C1 segment of cervical spinal cord (tissue), 14 donors: ENCODE data around the gene DRD1.

Experiments
- DNase-seq, 14 donors: peaks; one replicate each; lab custom pipeline; 2025; lab: John Stamatoyannopoulos, UW

The DRD1 gene

GRCh38 chr5:175444060-175444904 is at the start of gene DRD1:
Gene DRD1 (minus strand): TSS chr5:175444182. CDS start chr5:175443099, 1,083 bp downstream.
- peak in 6 of 14 donors; percentile 5 to 66 (median 17) for DNase-seq

GRCh38 chr5:175493726-175494125 is 49.7 kb upstream of the DRD1 start:
- DNase-seq, result no peak

- no peak for DNase-seq
Measured at GRCh38 chr5:175493260-175493659, 49.3 kb upstream of the DRD1 start.

GRCh38 chr5:175491223-175491622 is 47.2 kb upstream of the DRD1 start:
- DNase-seq, result no peak

DNA sequence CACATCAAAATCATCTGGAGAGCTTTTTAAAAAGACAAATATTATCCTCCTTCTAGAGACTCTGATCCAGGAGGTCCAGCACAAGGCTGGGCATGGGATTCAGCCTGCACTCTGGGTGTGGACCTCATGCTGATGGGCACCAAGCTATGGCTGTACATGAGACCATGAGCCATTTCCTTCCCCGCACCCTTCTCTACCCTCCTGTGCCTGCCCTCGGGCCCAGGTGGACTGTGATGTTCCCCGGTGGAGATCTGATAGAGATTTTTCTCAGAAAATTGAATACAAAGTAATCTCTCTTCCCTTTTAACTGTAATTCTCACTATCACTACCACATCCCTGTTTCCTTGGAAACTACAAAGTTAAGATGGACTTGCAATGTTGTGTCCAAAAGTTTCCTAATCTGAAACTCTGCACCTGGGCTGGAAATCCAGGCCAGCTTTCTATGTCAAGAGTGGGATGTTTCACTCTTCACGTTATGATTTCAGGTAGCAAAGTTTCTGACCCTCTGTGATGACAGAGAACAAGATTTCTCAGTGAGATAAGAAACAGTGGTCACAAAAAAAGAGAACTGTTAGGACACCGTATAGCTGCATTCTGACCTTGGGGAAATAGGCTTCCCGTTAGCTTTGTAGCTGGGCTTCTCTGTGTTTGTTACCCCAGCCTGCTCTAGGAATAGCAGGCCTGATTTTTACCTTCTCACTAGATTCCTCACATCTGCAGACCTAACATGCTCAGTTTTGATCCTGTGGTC is 45.9 kb upstream of the DRD1 start:
- DNase-seq, result no peak

- DNase-seq, result no peak
Measured at GRCh38 chr5:175487514-175488222, 43.7 kb upstream of the DRD1 start.

GRCh38 chr5:175485631-175486030 is 41.6 kb upstream of the DRD1 start:
- DNase-seq, result no peak

GRCh38 chr5:175484829-175485228 is 40.8 kb upstream of the DRD1 start:
- no peak for DNase-seq

GRCh38 chr5:175484322-175484721 is 40.3 kb upstream of the DRD1 start:
- no peak for DNase-seq

DNA sequence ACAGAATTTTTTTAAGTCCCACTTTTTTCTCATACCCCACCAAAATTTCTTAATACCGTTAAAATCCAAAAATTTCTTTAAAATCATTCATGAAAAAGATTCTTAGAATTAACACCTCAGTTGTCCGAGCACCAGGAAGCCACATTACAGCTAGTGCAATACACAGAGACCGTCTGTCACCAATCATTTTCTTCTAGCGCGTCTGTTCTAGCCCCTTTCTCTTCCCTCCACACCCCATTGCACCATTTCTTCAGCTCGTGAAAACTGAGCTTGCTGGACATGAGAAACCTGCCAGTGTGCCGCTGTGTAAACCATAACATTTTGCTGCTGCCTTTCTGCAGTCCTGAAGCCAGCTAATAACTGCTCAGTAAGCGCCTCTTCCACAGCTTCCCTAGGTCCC is 39.4 kb upstream of the DRD1 start:
- no peak for DNase-seq

DNA sequence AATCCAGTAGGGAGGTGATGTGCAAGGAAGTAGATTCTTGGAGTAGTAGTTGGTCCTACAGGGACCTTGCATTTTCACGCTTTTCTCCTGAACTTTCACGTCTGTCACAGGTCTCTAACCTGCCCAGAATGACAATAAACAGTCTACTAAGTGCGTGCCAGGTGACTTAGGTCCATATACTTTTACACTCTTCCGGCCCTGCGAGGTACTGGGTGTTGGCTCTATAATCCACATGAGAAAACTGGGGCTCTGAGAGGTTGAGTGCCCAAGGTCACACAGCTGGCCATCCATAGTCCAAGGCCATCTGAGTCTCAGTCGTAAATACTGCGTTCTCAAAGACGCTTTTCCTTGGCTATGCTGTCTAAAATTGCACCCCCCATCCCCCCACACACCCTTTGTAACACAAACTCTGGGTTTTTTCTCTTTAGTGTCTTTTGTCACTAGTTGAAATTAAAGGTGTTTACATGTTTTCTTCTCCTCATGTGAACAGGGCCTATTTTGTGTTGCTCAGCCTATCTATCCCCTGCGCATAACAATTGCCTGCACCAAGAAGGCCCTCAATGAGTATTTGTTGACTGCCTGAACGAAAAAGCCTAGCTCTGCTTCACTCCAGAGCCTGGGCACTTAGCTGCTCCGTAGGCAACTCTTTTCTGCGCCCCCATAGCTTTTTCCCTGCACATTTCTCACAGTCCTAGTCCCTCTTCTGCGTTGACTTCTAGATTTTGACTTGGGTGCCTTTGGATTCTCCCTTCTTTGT is 35.3 kb upstream of the DRD1 start:
- DNase-seq, result peak in 1 of 14 donors; percentile 27

DNA sequence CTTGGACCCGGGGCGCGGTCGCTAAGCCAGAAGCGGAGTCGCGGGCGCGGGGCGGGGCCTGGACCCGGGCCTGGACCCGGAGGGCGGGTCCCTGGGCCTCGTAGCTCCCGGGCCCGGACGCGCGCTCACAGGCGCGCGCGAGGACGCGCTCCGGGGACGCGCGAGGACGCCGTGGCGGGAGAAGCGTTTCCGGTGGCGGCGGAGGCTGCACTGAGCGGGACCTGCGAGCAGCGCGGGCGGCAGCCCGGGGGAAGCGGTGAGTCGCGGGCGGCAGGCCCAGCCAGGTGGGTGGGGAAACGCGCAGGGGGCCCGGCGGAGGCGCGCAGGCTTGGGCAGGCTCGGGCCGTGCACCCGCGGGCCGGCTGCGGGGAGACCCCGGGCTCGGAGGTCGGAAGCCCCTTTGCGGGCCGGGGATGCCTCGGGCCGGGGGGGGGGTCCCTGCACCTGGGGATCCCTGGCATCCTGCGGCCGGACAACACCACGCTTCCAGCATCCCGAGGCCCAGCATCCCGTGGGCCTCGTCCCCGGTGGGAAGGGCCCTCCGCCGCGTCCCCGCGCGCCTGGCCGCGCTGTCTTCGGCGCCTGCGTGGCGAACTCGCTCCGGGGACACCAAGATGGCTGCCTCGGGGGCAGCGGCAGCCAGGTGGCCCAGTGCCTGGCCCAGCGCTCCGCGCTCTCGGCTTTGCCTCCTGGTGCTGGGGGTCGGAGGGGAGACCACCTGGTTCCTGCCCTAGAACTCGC is 34.6 kb upstream of the DRD1 start, which contains the start of gene SFXN1:
Gene SFXN1, plus strand, starts transcription at position 177 of the 741 bp plus-strand sequence. CDS start 13,544 bp downstream, outside the sequence.
- peak in 13 of 14 donors; percentile 40 to 86 (median 75) for DNase-seq

DNA sequence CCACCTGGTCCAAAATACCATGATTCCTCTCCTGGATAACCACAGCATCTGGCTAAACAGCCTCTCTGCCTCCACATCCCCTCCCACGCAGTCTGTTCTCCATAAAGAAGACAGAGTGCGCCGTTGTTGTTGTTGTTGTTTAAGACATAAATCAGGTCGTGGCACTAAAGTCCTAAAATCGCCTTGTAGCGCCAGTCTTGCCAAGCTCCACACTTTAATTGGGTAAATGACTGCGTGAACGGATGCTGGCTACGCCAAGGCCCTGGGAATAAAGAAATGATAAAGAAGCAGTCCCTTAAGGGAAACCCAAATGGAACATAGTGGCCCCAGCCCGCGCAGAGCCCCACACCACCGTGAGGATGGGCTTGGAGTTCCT is 34.0 kb upstream of the DRD1 start:
- DNase-seq, result no peak

DNA sequence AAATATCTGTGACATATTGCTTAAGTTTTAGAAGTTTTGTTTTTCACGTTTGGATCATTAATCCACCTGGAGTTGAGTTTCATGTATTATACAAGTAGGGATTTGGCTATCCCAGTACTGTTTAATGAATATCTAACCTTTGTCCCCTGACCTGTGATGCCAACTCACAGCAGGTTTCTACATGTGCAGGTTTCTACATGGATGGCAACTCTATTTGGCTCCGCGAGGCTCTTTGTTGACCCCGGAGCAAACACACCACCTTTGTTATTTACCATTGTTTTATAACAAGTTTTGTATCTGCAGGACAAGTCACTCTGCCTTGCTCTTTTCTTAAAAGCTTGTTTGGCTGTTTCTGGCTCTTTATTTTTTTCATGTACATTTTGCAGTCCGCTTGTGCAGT is 33.5 kb upstream of the DRD1 start:
- no peak for DNase-seq

GRCh38 chr5:175475248-175475647 is 31.3 kb upstream of the DRD1 start:
- DNase-seq, result no peak

- no peak for DNase-seq
Measured at GRCh38 chr5:175472378-175472777, 28.4 kb upstream of the DRD1 start.

DNA sequence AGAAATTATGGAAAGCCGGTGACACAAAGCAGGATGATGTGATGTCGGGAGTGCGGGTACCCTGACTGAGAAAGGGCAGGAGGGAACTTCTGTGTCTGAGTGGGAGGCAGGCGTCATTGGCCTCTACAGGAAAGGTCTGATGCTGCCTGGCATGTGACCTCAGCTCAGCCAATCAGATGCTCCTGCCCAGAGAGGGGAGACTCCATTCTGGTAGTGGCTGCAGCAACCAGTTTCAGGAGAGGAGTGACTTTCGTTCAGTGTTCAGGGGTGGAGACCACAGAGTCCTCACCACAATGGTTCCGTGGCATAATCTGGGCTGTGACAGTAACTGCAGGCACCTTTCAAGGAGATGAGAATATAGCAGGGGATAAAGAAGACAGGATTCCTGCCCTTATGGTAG is 27.6 kb upstream of the DRD1 start:
- DNase-seq, result no peak

DNA sequence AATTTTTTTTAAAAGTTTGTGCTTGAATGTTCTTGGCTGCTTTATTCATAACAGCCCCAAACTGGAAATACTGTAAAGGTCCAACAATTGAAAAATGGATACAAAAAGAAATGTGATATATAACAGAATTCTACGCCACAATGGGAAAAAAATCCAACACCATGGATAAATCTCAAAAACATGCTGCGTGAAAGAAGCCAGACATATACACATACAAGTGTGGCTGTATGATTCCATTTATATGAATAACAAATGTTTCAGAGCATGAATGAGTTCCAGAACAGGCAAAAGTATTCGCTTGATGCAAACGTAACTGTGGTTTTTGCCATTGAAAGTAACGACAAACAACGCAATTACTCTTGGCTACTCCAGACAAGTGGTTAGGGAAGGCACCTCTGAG is 27.2 kb upstream of the DRD1 start:
- no peak for DNase-seq

- no peak for DNase-seq
Measured at GRCh38 chr5:175470781-175471180, 26.8 kb upstream of the DRD1 start.

DNA sequence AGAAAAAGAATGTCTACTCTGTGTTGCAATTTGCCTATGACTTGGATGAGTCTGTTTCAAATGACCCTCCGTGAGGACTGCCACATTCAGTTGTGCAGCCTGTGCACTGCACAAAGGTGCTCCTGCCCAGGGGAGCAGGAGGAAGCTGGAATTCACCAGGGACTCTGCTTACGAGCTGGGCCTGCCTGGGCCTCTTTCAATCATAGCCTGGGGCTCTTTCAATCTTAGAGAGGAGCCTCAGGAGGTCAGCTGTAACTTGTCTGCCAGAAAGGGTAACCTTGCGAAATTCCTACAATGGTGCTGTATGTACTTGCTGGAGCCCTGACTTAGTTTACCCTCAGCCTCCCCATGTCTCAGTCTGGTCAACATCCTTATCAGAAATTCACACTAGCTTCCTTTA is 25.9 kb upstream of the DRD1 start:
- DNase-seq, result no peak

- DNase-seq, result no peak
Measured at GRCh38 chr5:175468892-175469291, 24.9 kb upstream of the DRD1 start.
